Epithelial cell of proximal tubule (primary cell): ENCODE results near the gene TIAM1. TPM values are rescaled to one million over a fixed set of nuclear protein-coding genes. Genes with fewer than 3 reads are reported as not detected.

ENCODE experiments used
- DNase-seq: peaks from one replicate; pipeline ENCODE4 v3.0.0-alpha.2; 2011; ENCODE audit warnings: low read depth
- H3K4me3 ChIP-seq: 2 replicates; pipeline ENCODE4 v1.5.1; 2011; ENCODE audit warnings: low read depth, mild to moderate bottlenecking, low read length
- total RNA-seq: library from RNA; depleted of rRNA; stranded (reverse); fragments of >200 nt; gene quantifications from 2 replicates; pipeline ENCODE4 v1.2.3, GENCODE V29; 2015
- TF ChIP-seq, protein P1 (sequence below): conservative IDR thresholded peaks from 2 replicates; pipeline ENCODE4 v1.5.1; 2012; ENCODE audit warnings: low read depth, mild to moderate bottlenecking, low read length

Gene TIAM1
- total RNA-seq, 1 donor from 2014 or later = 3.6 TPM

DNA sequence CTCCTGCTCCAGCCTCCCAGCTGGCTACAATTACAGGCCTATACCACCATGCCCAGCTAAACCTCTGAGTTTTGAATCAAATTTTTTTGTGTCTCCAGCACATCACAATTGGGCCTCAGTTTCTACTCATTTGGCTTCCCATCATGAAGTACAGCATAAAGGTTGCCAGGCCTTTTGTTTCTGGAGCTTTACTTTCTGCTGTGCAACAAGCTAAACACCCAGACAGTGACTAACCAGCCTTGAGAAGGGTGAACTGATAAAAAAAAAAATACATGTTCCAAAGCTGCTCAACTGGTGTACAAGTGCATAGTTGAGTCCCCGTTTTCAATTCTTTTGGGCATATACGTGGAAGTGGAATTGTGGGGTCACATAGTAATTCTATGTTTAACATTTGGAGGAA, 25.1 kb downstream of the TIAM1 start:
- no peak for DNase-seq
- TF ChIP-seq, protein P1, sequence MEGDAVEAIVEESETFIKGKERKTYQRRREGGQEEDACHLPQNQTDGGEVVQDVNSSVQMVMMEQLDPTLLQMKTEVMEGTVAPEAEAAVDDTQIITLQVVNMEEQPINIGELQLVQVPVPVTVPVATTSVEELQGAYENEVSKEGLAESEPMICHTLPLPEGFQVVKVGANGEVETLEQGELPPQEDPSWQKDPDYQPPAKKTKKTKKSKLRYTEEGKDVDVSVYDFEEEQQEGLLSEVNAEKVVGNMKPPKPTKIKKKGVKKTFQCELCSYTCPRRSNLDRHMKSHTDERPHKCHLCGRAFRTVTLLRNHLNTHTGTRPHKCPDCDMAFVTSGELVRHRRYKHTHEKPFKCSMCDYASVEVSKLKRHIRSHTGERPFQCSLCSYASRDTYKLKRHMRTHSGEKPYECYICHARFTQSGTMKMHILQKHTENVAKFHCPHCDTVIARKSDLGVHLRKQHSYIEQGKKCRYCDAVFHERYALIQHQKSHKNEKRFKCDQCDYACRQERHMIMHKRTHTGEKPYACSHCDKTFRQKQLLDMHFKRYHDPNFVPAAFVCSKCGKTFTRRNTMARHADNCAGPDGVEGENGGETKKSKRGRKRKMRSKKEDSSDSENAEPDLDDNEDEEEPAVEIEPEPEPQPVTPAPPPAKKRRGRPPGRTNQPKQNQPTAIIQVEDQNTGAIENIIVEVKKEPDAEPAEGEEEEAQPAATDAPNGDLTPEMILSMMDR = no peak
- no peak overlapping the region for H3K4me3 ChIP-seq

DNA sequence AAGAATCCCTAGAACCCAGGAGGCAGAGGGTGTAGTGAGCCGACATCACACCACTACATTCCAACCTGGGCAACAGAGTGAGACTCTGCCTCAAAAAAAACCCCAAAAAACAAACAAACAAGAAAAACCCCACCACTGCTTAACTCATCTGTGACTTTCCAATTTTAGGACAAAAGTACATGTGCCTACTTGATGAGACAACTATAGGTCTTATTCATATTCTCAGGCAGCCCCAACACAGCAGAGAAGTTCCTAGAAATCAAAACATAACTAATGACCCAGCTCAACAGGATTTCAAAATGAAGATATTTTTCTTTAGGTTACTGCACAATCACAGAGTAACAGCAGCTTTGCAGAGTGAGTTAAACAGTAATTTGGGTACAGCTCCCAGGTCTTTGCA, 26.4 kb downstream of the TIAM1 start:
- no peak overlapping the region for H3K4me3 ChIP-seq
- TF ChIP-seq, protein P1 = no peak
- DNase-seq = no peak

DNA sequence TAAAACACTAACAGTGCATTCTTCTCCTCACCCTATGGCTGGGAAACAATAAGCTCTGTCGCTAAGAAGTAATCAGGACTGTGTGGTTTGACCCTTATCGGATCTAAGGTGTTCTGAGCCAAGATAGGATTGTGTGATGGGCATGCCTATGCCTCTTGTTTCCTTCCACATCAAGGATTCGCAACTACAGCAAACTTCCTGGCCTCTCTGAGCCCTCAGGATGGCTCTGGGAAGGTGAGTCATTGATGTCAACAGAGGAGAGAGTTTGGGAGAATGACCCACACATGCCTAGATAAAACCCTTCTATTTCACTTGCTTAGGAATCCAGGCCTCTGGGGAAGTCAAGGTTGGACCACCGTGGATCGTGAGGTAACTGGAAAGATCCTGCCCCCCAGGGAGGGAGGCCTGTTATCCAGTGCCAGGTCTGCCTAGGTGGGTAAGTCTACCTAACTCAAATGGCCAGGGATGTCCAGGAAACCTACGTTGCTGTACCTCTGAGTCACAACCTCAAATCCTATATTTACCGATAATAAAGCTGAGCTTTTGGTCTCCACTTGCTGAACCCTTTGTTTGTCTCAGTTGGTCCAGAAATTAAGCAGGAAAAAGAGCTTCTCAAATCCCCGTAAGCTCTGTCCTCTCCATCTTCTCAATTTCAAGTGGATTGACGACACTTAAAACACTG, 27.4 kb downstream of the TIAM1 start:
- TF ChIP-seq, protein P1 = no peak
- no peak overlapping the region for H3K4me3 ChIP-seq
- no peak for DNase-seq

DNA sequence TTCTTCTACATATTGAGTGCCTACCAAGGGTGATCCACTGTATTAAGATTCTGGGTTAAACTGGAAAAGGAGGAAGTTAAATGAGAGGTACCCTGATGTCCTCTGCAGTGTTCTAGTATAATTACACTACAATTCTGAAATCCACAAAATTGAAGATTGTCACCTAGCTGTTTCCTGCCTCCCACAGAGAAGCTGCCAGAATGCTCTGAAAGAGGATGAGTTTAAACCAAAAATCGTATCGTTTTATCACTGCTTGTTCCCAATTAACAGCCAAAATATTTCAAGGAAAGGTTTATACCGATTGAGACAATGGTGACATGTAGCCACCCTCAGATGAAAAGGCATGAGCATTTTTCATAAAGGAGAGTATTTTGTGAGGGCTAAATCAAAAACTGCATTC, 28.0 kb downstream of the TIAM1 start:
- DNase-seq = no peak
- no peak overlapping the region for H3K4me3 ChIP-seq
- TF ChIP-seq, protein P1 = no peak

DNA sequence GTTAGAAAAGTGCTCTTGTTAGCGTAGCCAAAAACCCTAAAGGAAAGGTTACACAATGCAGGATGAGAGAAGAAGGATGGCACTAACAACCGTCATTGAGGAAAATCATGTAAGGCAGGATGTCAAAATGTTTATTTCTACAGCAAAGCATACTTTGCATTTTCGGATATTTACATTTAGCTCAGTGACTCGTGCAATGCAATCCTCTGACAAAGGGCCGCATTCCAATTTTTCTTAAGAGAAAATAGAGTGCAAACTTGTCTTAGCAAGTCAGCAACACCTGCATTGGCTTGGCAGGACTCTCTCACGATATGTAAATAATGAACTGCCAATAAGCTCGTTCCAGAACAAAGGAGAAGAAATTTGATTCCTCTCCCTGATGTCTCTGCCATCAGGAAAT, 33.3 kb downstream of the TIAM1 start:
- no peak for DNase-seq
- TF ChIP-seq, protein P1 = no peak
- H3K4me3 ChIP-seq = no peak overlapping the region

DNA sequence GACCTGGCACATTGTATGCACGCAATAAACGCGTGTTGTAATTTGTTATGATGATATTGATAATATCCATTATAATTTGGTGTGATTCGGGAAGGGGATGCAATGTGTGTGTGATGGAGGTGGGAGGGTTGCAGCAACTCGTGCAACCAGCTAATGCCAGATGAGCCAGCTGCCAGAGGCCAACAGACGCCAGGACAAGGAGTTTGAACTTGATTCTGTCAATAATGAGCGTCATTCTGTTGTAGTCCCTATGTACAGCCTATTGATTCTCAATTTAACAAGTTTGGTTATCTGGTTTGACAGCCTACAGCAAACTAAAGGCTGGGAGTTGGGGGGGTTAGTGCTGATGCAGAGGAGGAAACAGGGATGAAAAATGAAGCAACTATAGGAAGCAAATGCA, 35.5 kb downstream of the TIAM1 start:
- no peak overlapping the region for H3K4me3 ChIP-seq
- no peak for DNase-seq
- TF ChIP-seq, protein P1 = no peak

DNA sequence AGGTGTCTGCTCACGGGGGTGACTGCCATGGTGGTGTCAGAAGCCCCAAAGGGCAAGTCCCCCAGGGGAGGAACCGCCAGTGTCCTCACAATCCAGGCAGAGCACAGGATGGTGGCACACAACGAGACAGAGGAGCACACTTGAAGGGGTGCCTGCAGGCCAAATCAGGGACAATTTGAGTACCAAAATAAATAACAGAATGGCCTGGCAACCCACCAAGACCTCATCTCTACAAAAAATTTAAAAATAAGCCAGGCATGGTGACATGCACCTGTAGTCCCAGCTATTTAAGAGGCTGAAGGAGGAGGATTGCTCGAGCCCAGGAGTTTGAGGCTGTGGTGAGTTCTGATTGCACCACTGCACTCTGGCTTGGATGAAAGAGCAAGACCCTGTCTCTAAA, 38.2 kb downstream of the TIAM1 start:
- DNase-seq = no peak
- TF ChIP-seq, protein P1 = no peak
- no peak overlapping the region for H3K4me3 ChIP-seq
